Esophagus squamous epithelium (tissue), 4 donors: ENCODE data around the gene RASSF9.

ENCODE experiments used
- CTCF ChIP-seq, 6 experiments: fragments of 450-650 bp in 4 of 6; fragments of 200-600 bp in 2 of 6; sonication (generic) in 2 of 6; IDR thresholded peaks; one replicate each; pipeline ENCODE4 v1.5.1; 2016 to 2019; ENCODE audit warnings: antibody characterized with exemption in 6 of 6, mild to moderate bottlenecking in 4 of 6, moderate library complexity in 4 of 6
- POLR2A ChIP-seq, 4 donors: fragments of 450-650 bp; IDR thresholded peaks; one replicate each; pipeline ENCODE4 v1.6.1; 2017; ENCODE audit warnings: antibody characterized with exemption in 4 of 4, mild to moderate bottlenecking in 4 of 4, moderate library complexity in 3 of 4

GRCh38 chr12:85828576-85828975 is 7.6 kb downstream of the RASSF9 start:
- no peak for TF ChIP-seq CTCF (IDR thresholded peaks at IDR 0.05)
- TF ChIP-seq POLR2A (IDR thresholded peaks at IDR 0.05) = no peak
